ENCODE data around the gene TMEM187. TPM values are rescaled to one million over a fixed set of nuclear protein-coding genes. Genes with fewer than 3 reads are reported as not detected.

The TMEM187 gene
- total and polyA plus RNA-seq, 9 donors: 2.6 to 11.6 (median 9.4) TPM

- no peaks in the 10 kb centered on the region for H3K27me3 ChIP-seq
- H3K27ac ChIP-seq: peak overlapping the region; percentile 68
- DNase-seq: peak; percentile 71 to 87 (median 77)
- no peak overlapping the region for H3K4me3 ChIP-seq
- H3K36me3 ChIP-seq: no peaks in the 10 kb centered on the region
- peaks cover 5% of the 10 kb centered on the region for H3K4me1 ChIP-seq (ENCODE audit: insufficient read depth)
- intact Hi-C loops (cut with DNase I): no loop called here
- TF ChIP-seq POLR2A (IDR thresholded peaks at IDR 0.05) (no peak), CTCF (IDR thresholded peaks at IDR 0.05) (no peak), EP300 (IDR thresholded peaks at IDR 0.05) (no peak)
- WGBS, 3 donors: 62 to 71% (median 67%) methylated on average over 48 to 52 of the region's 52 CpGs
- no peaks in the 10 kb centered on the region for H3K9me3 ChIP-seq
These were observed 9.4 kb downstream of the TMEM187 start for GRCh38 chrX:153981771-153982533.

- peaks cover 5% of the 10 kb centered on the region for H3K4me1 ChIP-seq (ENCODE audit: insufficient read depth)
- intact Hi-C loops (cut with DNase I): no loop called here
- H3K27ac ChIP-seq: peak overlapping the region in 1 of 2 donors; percentile 68
- H3K36me3 ChIP-seq: no peaks in the 10 kb centered on the region
- H3K27me3 ChIP-seq: no peaks in the 10 kb centered on the region
- H3K9me3 ChIP-seq: no peaks in the 10 kb centered on the region
- WGBS, 3 donors: 88 to 93% (median 90%) methylated on average over 12 of the region's 12 CpGs
- TF ChIP-seq EP300 (IDR thresholded peaks at IDR 0.05) (no peak), POLR2A (IDR thresholded peaks at IDR 0.05) (no peak), CTCF (IDR thresholded peaks at IDR 0.05) (no peak)
- no peak for DNase-seq
- no peak overlapping the region for H3K4me3 ChIP-seq
These were observed 10.8 kb downstream of the TMEM187 start for GRCh38 chrX:153983321-153983801.

- 76 to 82% (median 80%) methylated on average over 20 of the region's 20 CpGs for WGBS, 3 donors
These were observed 12.0 kb downstream of the TMEM187 start for GRCh38 chrX:153984351-153985178.

More at GRCh38 chrX:153984351-153985178, 12.0 kb downstream of the TMEM187 start:
- no peak for DNase-seq
- Histone ChIP-seq H3K9me3 (no peaks in the 10 kb centered on the region), H3K4me1 (ENCODE audit: insufficient read depth) (peaks cover 5% of the 10 kb centered on the region), H3K27me3 (no peaks in the 10 kb centered on the region), H3K4me3 (no peak overlapping the region), H3K36me3 (no peaks in the 10 kb centered on the region), H3K27ac (peak overlapping the region in 1 of 2 donors; percentile 68)
- intact Hi-C loops (cut with DNase I): no loop called here
- no peak for TF ChIP-seq EP300 (IDR thresholded peaks at IDR 0.05)
- no peak for TF ChIP-seq POLR2A (IDR thresholded peaks at IDR 0.05)
- TF ChIP-seq CTCF (IDR thresholded peaks at IDR 0.05): no peak

Data from ovary (tissue), 9 donors.